GM20000 (cell line): Measurements from ENCODE around the gene PRICKLE2.

ENCODE experiments used
- DNase-seq: peaks from one replicate; pipeline ENCODE4 v3.0.0; 2012; ENCODE audit warnings: low spot score
- TF ChIP-seq, protein P1 (sequence below): IDR thresholded peaks from 2 replicates; pipeline ENCODE4 v1.5.1; 2012; ENCODE audit warnings: mild to moderate bottlenecking, control low read depth; ENCODE audit errors: extremely low read depth, missing control alignments

PRICKLE2 gene

GRCh38 chr3:64196236-64196929 is 28.9 kb downstream of the PRICKLE2 start:
- TF ChIP-seq, protein P1, sequence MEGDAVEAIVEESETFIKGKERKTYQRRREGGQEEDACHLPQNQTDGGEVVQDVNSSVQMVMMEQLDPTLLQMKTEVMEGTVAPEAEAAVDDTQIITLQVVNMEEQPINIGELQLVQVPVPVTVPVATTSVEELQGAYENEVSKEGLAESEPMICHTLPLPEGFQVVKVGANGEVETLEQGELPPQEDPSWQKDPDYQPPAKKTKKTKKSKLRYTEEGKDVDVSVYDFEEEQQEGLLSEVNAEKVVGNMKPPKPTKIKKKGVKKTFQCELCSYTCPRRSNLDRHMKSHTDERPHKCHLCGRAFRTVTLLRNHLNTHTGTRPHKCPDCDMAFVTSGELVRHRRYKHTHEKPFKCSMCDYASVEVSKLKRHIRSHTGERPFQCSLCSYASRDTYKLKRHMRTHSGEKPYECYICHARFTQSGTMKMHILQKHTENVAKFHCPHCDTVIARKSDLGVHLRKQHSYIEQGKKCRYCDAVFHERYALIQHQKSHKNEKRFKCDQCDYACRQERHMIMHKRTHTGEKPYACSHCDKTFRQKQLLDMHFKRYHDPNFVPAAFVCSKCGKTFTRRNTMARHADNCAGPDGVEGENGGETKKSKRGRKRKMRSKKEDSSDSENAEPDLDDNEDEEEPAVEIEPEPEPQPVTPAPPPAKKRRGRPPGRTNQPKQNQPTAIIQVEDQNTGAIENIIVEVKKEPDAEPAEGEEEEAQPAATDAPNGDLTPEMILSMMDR, result no peak
- DNase-seq, result no peak

- TF ChIP-seq, protein P1, result no peak
- no peak for DNase-seq
These were observed 29.5 kb downstream of the PRICKLE2 start for GRCh38 chr3:64195789-64196188.

DNA sequence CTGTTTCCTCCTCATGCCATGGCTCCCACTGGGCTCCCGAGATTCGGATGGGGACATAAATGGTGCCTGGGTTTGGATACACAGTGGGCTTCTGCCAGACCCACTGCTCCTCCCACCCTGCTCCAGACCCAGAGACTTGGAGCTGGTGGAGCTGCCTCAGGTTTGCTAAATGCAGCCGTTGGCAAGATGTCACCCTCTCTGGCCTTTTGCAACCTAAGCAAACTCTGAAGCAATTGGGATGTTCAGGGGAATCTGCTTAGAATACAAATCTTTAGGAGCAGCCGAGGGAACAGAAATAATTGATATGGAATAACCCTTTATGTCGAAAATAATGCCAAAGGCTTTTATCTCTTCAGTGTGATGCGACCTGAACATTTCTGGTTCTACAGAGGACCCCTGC is 33.4 kb downstream of the PRICKLE2 start:
- no peak for DNase-seq
- TF ChIP-seq, protein P1, result no peak

GRCh38 chr3:64190517-64191515 is 34.5 kb downstream of the PRICKLE2 start:
- TF ChIP-seq, protein P1, result no peak
- DNase-seq, result no peak

- TF ChIP-seq, protein P1, result no peak
- DNase-seq, result no peak
These were observed 36.3 kb downstream of the PRICKLE2 start for GRCh38 chr3:64188810-64189560.

DNA sequence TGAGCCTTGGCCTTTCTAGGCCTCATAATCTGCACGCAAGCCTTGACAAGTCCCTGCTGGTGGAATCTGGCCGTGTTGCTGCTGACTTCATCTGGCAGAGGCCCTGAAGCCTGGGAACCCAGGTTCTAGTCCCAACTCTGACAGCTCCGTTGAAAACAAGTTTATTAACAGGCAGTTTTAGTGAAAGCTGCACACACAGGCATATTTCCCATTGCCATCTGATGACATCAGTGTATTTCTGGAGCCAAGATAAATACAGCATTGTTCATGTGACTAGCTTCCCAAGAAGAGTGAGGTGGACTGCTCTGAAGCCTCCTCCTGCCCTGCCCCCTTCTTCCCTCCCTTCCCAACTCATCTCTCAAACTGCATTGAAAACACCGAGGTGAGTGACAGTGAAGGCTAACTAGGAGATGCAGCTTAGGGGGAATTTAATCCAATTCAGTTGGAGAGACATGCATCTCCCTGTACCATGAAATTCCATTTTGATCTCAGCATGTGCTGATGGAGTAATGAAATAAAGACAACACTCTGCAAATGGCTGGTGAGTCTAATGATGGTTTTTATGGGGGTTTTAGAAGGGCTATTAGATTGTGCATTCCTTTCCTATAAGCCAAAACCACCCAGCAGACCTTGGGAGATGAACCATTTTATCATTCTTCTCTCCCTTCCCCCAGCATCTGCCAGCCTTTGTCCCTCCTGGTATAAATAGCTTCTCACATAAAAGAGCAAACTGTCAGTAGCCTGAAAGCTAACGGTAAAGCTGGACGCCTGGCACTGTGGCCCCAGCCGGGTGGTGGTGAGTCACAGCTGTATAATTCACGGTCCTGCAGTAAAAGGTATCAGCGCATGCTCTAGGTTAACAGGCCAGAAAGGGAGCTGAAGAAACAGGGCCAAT is 38.0 kb downstream of the PRICKLE2 start:
- TF ChIP-seq, protein P1, result no peak
- DNase-seq, result no peak
